Subcutaneous adipose tissue (tissue), 4 donors: ENCODE measurements around the gene MRPL19. TPM values are rescaled to one million over a fixed set of nuclear protein-coding genes. Genes with fewer than 3 reads are reported as not detected.

Experiments used
- CTCF ChIP-seq: fragments of 450-650 bp; IDR thresholded peaks from one replicate; pipeline ENCODE4 v1.5.1; 2016; ENCODE audit warnings: low read depth, mild to moderate bottlenecking, control low read depth, antibody characterized with exemption, moderate library complexity
- total RNA-seq, 4 donors: library from RNA; depleted of rRNA; stranded (reverse); fragments of >200 nt; gene quantifications; one replicate each; pipeline ENCODE4 v1.1.0, GENCODE V29; 2016

Gene MRPL19
- total RNA-seq, 4 donors from 2014 or later, result 24.1 to 39.1 (median 32.0) TPM

GRCh38 chr2:75702593-75702992, 56.0 kb downstream of the MRPL19 start:
- TF ChIP-seq CTCF, result no peak

- TF ChIP-seq CTCF, result no peak
Observed at GRCh38 chr2:75703589-75704287, 57.2 kb downstream of the MRPL19 start.

GRCh38 chr2:75705921-75706320, 59.3 kb downstream of the MRPL19 start:
- no peak for TF ChIP-seq CTCF

- no peak for TF ChIP-seq CTCF
Observed at GRCh38 chr2:75707901-75708300, 61.3 kb downstream of the MRPL19 start.

GRCh38 chr2:75709297-75709696, 62.7 kb downstream of the MRPL19 start:
- no peak for TF ChIP-seq CTCF

- TF ChIP-seq CTCF, result no peak
Observed at GRCh38 chr2:75710220-75710576, 63.6 kb downstream of the MRPL19 start.

- TF ChIP-seq CTCF, result no peak
Observed at GRCh38 chr2:75710577-75711253, 64.1 kb downstream of the MRPL19 start, which contains the start of gene GCFC2. TSS of gene GCFC2 (minus strand) at chr2:75710915. CDS start at chr2:75710855, 60 bp downstream.
